K562 (cell line): ENCODE measurements around the gene ERAL1. TPM values are rescaled to one million over a fixed set of nuclear protein-coding genes. Genes with fewer than 3 reads are reported as not detected.

Experiments used
- DMBX1 ChIP-seq: fragments of 250-450 bp; sonication (Bioruptor Pico); IDR thresholded peaks from 2 replicates; pipeline ENCODE4 v1.8.0; 2022; ENCODE audit warnings: inconsistent platforms, mild to moderate bottlenecking, moderate library complexity, borderline replicate concordance
- E4F1 ChIP-seq: fragments of 250-450 bp; sonication (Bioruptor Pico); IDR thresholded peaks from 2 replicates; pipeline ENCODE4 v1.5.0; 2021; ENCODE audit warnings: mild to moderate bottlenecking, borderline replicate concordance
- EZH2 ChIP-seq: IDR thresholded peaks from 2 replicates; pipeline ENCODE4 v1.6.1; 2012; ENCODE audit warnings: low read depth, mild to moderate bottlenecking, inconsistent platforms, low read length, borderline replicate concordance
- HNRNPUL1 ChIP-seq: fragments of 200-400 bp; formaldehyde crosslinking; IDR thresholded peaks from 2 replicates; pipeline ENCODE4 v1.6.1; 2017; ENCODE audit warnings: low read length
- KLF1 ChIP-seq: fragments of 450-650 bp; IDR thresholded peaks from 2 replicates; pipeline ENCODE4 v1.6.1; 2016; ENCODE audit warnings: missing genetic modification characterization, missing compliant biosample characterization
- MCM2 ChIP-seq: fragments of 450-650 bp; IDR thresholded peaks from 2 replicates; pipeline ENCODE4 v1.6.1; 2017; ENCODE audit warnings: low read depth, mild to moderate bottlenecking
- POLR2G ChIP-seq: fragments of 200-400 bp; formaldehyde crosslinking; IDR thresholded peaks from 2 replicates; pipeline ENCODE4 v1.6.1; 2017; ENCODE audit warnings: low read depth, mild to moderate bottlenecking, antibody characterized with exemption, low read length, moderate library complexity
- PRDM10 ChIP-seq: fragments of 450-650 bp; IDR thresholded peaks from 2 replicates; pipeline ENCODE4 v1.6.1; 2018; ENCODE audit not compliant: partially characterized antibody
- RBM14 ChIP-seq: fragments of 200-400 bp; formaldehyde crosslinking; IDR thresholded peaks from 2 replicates; pipeline ENCODE4 v1.6.1; 2018; ENCODE audit warnings: low read depth, mild to moderate bottlenecking, low read length, moderate library complexity, borderline replicate concordance; ENCODE audit not compliant: insufficient read depth
- RHOXF2B ChIP-seq: fragments of 250-450 bp; sonication (Bioruptor Pico); conservative IDR thresholded peaks from 2 replicates; pipeline ENCODE4 v1.5.1; 2021
- SIN3A ChIP-seq, 2 experiments: fragments of 150-350 bp in 1 of 2; IDR thresholded peaks; 2 replicates each; pipeline ENCODE4 v1.6.1; 2011 to 2016; ENCODE audit warnings: borderline replicate concordance in 2 of 2, low read depth in 2 of 2, low read length in 2 of 2, mild to moderate bottlenecking in 2 of 2, moderate library complexity in 2 of 2; ENCODE audit not compliant: control insufficient read depth in 1 of 2
- SIN3B ChIP-seq: fragments of 450-650 bp; IDR thresholded peaks from 2 replicates; pipeline ENCODE4 v1.6.1; 2017; ENCODE audit warnings: low read depth, mild to moderate bottlenecking, moderate library complexity
- STAG1 ChIP-seq: sonication (generic); formaldehyde crosslinking; IDR thresholded peaks from 2 replicates; pipeline ENCODE4 v1.5.0; 2020; ENCODE audit warnings: missing genetic modification reagents, borderline replicate concordance
- TCF7 ChIP-seq: sonication (generic); IDR thresholded peaks from 2 replicates; pipeline ENCODE4 v1.6.1; 2016; ENCODE audit warnings: antibody characterized with exemption, borderline replicate concordance
- TRIM24 ChIP-seq, 2 experiments: fragments of 450-650 bp; IDR thresholded peaks; 2 replicates each; pipeline ENCODE4 v1.6.1; 2016
- ZBTB1 ChIP-seq: sonication (generic); formaldehyde crosslinking; IDR thresholded peaks from 2 replicates; pipeline ENCODE4 v1.8.1; 2023; ENCODE audit warnings: missing genetic modification reagents, low read depth, mild to moderate bottlenecking, borderline replicate concordance
- ZNF184 ChIP-seq: sonication (generic); formaldehyde crosslinking; IDR thresholded peaks from 2 replicates; pipeline ENCODE4 v1.5.0; 2020; ENCODE audit warnings: missing genetic modification reagents
- ZNF232 ChIP-seq: sonication (generic); formaldehyde crosslinking; IDR thresholded peaks from 2 replicates; pipeline ENCODE4 v1.8.0; 2022; ENCODE audit warnings: mild to moderate bottlenecking, missing genetic modification reagents
- ZNF507 ChIP-seq: conservative IDR thresholded peaks from 2 replicates; pipeline ENCODE4 v1.6.1; 2017; ENCODE audit warnings: missing genetic modification characterization, missing compliant biosample characterization
- ZNF717 ChIP-seq: fragments of 250-450 bp; sonication (Bioruptor Pico); IDR thresholded peaks from 2 replicates; pipeline ENCODE4 v1.5.0; 2021
- polyA plus RNA-seq, 8 experiments: library from polyadenylated mRNA; depleted of rRNA in 4 of 8; stranded (reverse) in 5 of 8; unstranded in 3 of 8; fragments of >200 nt; fragmentation: Nextera tagmentation in 2 of 8; fragmentation: Illumina TruSeq in 1 of 8; extraction: Ambion mirVana in 2 of 8; extraction: Trizol in 1 of 8; gene quantifications; 2 replicates each; pipeline versions ENCODE4 v1.2.1 to v1.2.3, GENCODE V29; 2011 to 2014; ENCODE audit warnings: inconsistent platforms in 1 of 8, missing spikeins in 1 of 8
- total RNA-seq, 7 experiments: library from RNA; depleted of rRNA in 6 of 7; stranded (reverse); fragments of >200 nt in 6 of 7; fragmentation: Illumina TruSeq in 2 of 7; extraction: Trizol in 2 of 7; gene quantifications; 2 replicates each; pipeline versions ENCODE4 v1.2.1 to v1.2.3, GENCODE V29; 2011 to 2021; ENCODE audit warnings: low replicate concordance in 1 of 7
- TF ChIP-seq, protein P1 (sequence below): sonication (generic); formaldehyde crosslinking; IDR thresholded peaks from 2 replicates; pipeline ENCODE4 v1.9.0; 2022; ENCODE audit warnings: mild to moderate bottlenecking, missing genetic modification reagents

The ERAL1 gene
- total and polyA plus RNA-seq, 9 of the 15 experiments (the other 6 are each of a cell fraction or from before 2014, with no cell fraction given) = 37.5 to 351 (median 106) TPM

GRCh38 chr17:28865946-28866752, 11.3 kb downstream of the ERAL1 start (continued):
- TF ChIP-seq ZBTB1 (CRISPR knock-in tag) = no peak
- TF ChIP-seq ZNF507 (tag) = no peak
- no peak for TF ChIP-seq KLF1 (tag)
- 0 out of 2 replicates have a peak, but pooled peaks have one; percentile 56 for TF ChIP-seq DMBX1 (CRISPR knock-in tag)
- TF ChIP-seq POLR2G = no peak
- TF ChIP-seq RHOXF2B (CRISPR knock-in tag) = no peak
- no peak for TF ChIP-seq E4F1
- no peak for TF ChIP-seq EZH2
- no peak for TF ChIP-seq TRIM24 (IDR thresholded peaks at IDR 0.05)
- TF ChIP-seq SIN3B = no peak
- TF ChIP-seq, protein P1, sequence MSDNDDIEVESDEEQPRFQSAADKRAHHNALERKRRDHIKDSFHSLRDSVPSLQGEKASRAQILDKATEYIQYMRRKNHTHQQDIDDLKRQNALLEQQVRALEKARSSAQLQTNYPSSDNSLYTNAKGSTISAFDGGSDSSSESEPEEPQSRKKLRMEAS = no peak
- TF ChIP-seq ZNF184 (CRISPR knock-in tag) = no peak
- no peak for TF ChIP-seq PRDM10
- TF ChIP-seq MCM2 = no peak
- no peak for TF ChIP-seq RBM14
- TF ChIP-seq ZNF717 (CRISPR knock-in tag) = 0 out of 2 replicates have a peak, but pooled peaks have one; percentile 1
- no peak for TF ChIP-seq SIN3A (IDR thresholded peaks at IDR 0.05; ENCODE audit: borderline replicate concordance in 2 of 2, control insufficient read depth in 1 of 2, low read depth in 2 of 2, low read length in 2 of 2)
- no peak for TF ChIP-seq ZNF232
- no peak for TF ChIP-seq HNRNPUL1
- no peak for TF ChIP-seq STAG1
- no peak for TF ChIP-seq TCF7
